ENCODE measurements around the gene TPST1. TPM values are rescaled to one million over a fixed set of nuclear protein-coding genes. Genes with fewer than 3 reads are reported as not detected.
"Not testable (repeated sequence)": the region's sequence is repeated elsewhere in the genome, so short reads cannot be mapped to it uniquely, and the experiment has no call there.

Gene TPST1
- total and polyA plus RNA-seq, 12 donors = 2.0 to 7.3 (median 4.7) TPM

- DNase-seq (no peak), ATAC-seq (no peak)
- H3K9me3 ChIP-seq = peaks cover 0 to 11% (median 3%) of the 10 kb centered on the region in 11 donors
- H3K4me3 ChIP-seq = no peak overlapping the region
- intact Hi-C loops (cut with DNase I) = no loop called here
- 94% methylated on average over 6 of the region's 6 CpGs for WGBS, 2 donors
- H3K4me1 ChIP-seq = peaks cover 0 to 13% (median 0%) of the 10 kb centered on the region in 9 donors
- TF ChIP-seq CTCF (IDR thresholded peaks at IDR 0.05) = no peak
- no peak overlapping the region for H3K27ac ChIP-seq
- H3K36me3 ChIP-seq = no peaks in the 10 kb centered on the region
- H3K27me3 ChIP-seq = no peaks in the 10 kb centered on the region
Measured at GRCh38 chr7:66323114-66323796, 118.1 kb downstream of the TPST1 start.

- H3K27ac ChIP-seq; H3K27me3 ChIP-seq; intact Hi-C loops (cut with DNase I); H3K36me3 ChIP-seq; H3K4me3 ChIP-seq; DNase-seq; ATAC-seq: not testable (repeated sequence)
- peaks cover 0 to 13% (median 0%) of the 10 kb centered on the region in 9 donors for H3K4me1 ChIP-seq
- H3K9me3 ChIP-seq = peaks cover 0 to 11% (median 3%) of the 10 kb centered on the region in 11 donors
- 93 to 97% methylated on average over 6 of the region's 6 CpGs for WGBS, 2 donors
Measured at GRCh38 chr7:66324985-66325384, 119.9 kb downstream of the TPST1 start.

GRCh38 chr7:66326501-66327215 lies 121.5 kb downstream of the TPST1 start:
- Histone ChIP-seq H3K4me3 (no peak overlapping the region), H3K27me3 (no peaks in the 10 kb centered on the region), H3K36me3 (no peaks in the 10 kb centered on the region), H3K4me1 (peaks cover 0 to 25% (median 13%) of the 10 kb centered on the region in 9 donors), H3K9me3 (peaks cover 0 to 5% (median 0%) of the 10 kb centered on the region in 11 donors), H3K27ac (no peak overlapping the region)
- ATAC-seq = peak in 3 of 8 donors; percentile 16 to 42 (median 28)
- 65 to 73% methylated on average over 1 of the region's 1 CpG for WGBS, 2 donors
- intact Hi-C loops (cut with DNase I) = no loop called here
- no peak for TF ChIP-seq CTCF (IDR thresholded peaks at IDR 0.05)
- DNase-seq = no peak

GRCh38 chr7:66330961-66331360 lies 125.8 kb downstream of the TPST1 start:
- Histone ChIP-seq H3K27ac (peak overlapping the region in 2 of 10 donors; percentile 1 to 41), H3K27me3 (no peaks in the 10 kb centered on the region), H3K4me1 (peaks cover 0 to 23% (median 13%) of the 10 kb centered on the region in 9 donors), H3K4me3 (no peak overlapping the region), H3K9me3 (peaks cover 0 to 5% (median 0%) of the 10 kb centered on the region in 11 donors), H3K36me3 (no peaks in the 10 kb centered on the region)
- intact Hi-C loops (cut with DNase I) = loop anchor here in 1 of 10 donors (2.0 kb wide), 1 partner anchor 40 kb away; no protein-coding TSS in a partner anchor
- 15 to 31% methylated on average over 1 of the region's 1 CpG for WGBS, 2 donors
- no peak for TF ChIP-seq CTCF (IDR thresholded peaks at IDR 0.05)
- peak; percentile 50 to 97 (median 93) for ATAC-seq
- peak; percentile 39 to 80 for DNase-seq
